ENCODE measurements around the gene MXRA7.
"Not testable (repeated sequence)": the region's sequence is repeated elsewhere in the genome, so short reads cannot be mapped to it uniquely, and the experiment has no call there.

The MXRA7 gene

GRCh38 chr17:76710863-76711611 is at the start of gene MXRA7:
MXRA7 (minus strand) TSS chr17:76710965; CDS start chr17:76710946, 19 bp downstream.
- in situ Hi-C loops (cut with HindIII; ENCODE audit: low sequenced_read_pairs): loop anchor here (10.0 kb wide), 1 partner anchor 176 kb away; the partner anchor contains the start of gene CYGB

- in situ Hi-C loops (cut with HindIII; ENCODE audit: low sequenced_read_pairs): no loop called here
These were observed 47.8 kb upstream of the MXRA7 start for GRCh38 chr17:76758570-76758969.

- in situ Hi-C loops (cut with HindIII; ENCODE audit: low sequenced_read_pairs): no loop called here
These were observed 46.5 kb upstream of the MXRA7 start for GRCh38 chr17:76757256-76757655.

GRCh38 chr17:76755285-76755684 is 44.5 kb upstream of the MXRA7 start:
- in situ Hi-C loops (cut with HindIII; ENCODE audit: low sequenced_read_pairs): no loop called here

GRCh38 chr17:76753061-76753961 is 42.5 kb upstream of the MXRA7 start:
- in situ Hi-C loops (cut with HindIII; ENCODE audit: low sequenced_read_pairs): no loop called here

GRCh38 chr17:76752006-76752405 is 41.2 kb upstream of the MXRA7 start:
- in situ Hi-C loops (cut with HindIII; ENCODE audit: low sequenced_read_pairs): no loop called here

GRCh38 chr17:76751416-76751993 is 40.7 kb upstream of the MXRA7 start:
- in situ Hi-C loops (cut with HindIII; ENCODE audit: low sequenced_read_pairs): no loop called here

- in situ Hi-C loops (cut with HindIII; ENCODE audit: low sequenced_read_pairs): no loop called here
These were observed 37.9 kb upstream of the MXRA7 start for GRCh38 chr17:76748657-76749056.

GRCh38 chr17:76747716-76748363 is 37.1 kb upstream of the MXRA7 start:
- in situ Hi-C loops (cut with HindIII; ENCODE audit: low sequenced_read_pairs): no loop called here

- in situ Hi-C loops (cut with HindIII; ENCODE audit: low sequenced_read_pairs): not testable (repeated sequence)
These were observed 35.0 kb upstream of the MXRA7 start for GRCh38 chr17:76745785-76746184.

GRCh38 chr17:76744747-76745146 is 34.0 kb upstream of the MXRA7 start:
- in situ Hi-C loops (cut with HindIII; ENCODE audit: low sequenced_read_pairs): no loop called here

GRCh38 chr17:76742958-76743357 is 32.2 kb upstream of the MXRA7 start:
- in situ Hi-C loops (cut with HindIII; ENCODE audit: low sequenced_read_pairs): no loop called here

- in situ Hi-C loops (cut with HindIII; ENCODE audit: low sequenced_read_pairs): no loop called here
These were observed 29.8 kb upstream of the MXRA7 start for GRCh38 chr17:76740329-76741118.

GRCh38 chr17:76739568-76740115 is 28.9 kb upstream of the MXRA7 start:
- in situ Hi-C loops (cut with HindIII; ENCODE audit: low sequenced_read_pairs): not testable (repeated sequence)

- in situ Hi-C loops (cut with HindIII; ENCODE audit: low sequenced_read_pairs): no loop called here
These were observed 27.7 kb upstream of the MXRA7 start for GRCh38 chr17:76738468-76738850.

- in situ Hi-C loops (cut with HindIII; ENCODE audit: low sequenced_read_pairs): no loop called here
These were observed 27.1 kb upstream of the MXRA7 start, which contains the start of gene MFSD11 for GRCh38 chr17:76737676-76738467. MFSD11 (plus strand) TSS chr17:76738119; CDS start chr17:76738353, 234 bp downstream.

GRCh38 chr17:76737082-76737675 is 26.4 kb upstream of the MXRA7 start, which contains the start of gene SRSF2:
SRSF2 (minus strand) TSS chr17:76737331; CDS start chr17:76737160, 171 bp downstream.
- in situ Hi-C loops (cut with HindIII; ENCODE audit: low sequenced_read_pairs): no loop called here

GRCh38 chr17:76736349-76737081 is 25.8 kb upstream of the MXRA7 start:
- in situ Hi-C loops (cut with HindIII; ENCODE audit: low sequenced_read_pairs): no loop called here

Measured in DLD1 (cell line).